Natural killer cell treated with Interleukin-12 subunit alpha and Interleukin-12 subunit beta and Interleukin-15 and Interleukin-18, amount 100 ng/mL, for 72 hours (primary cell): ENCODE measurements around the gene DDR1. TPM values are rescaled to one million over a fixed set of nuclear protein-coding genes. Genes with fewer than 3 reads are reported as not detected.
A peak's percentile ranks its signal among the peaks of the same experiment; 100 is the strongest.
"Not testable (repeated sequence)": the region's sequence is repeated elsewhere in the genome, so short reads cannot be mapped to it uniquely, and the experiment has no call there.

Experiments
- ATAC-seq, 2 donors: fragments of 150-1000 bp; cut with Tn5 transposase in 1 of 2; sonication (Bioruptor Pico), chemical (Tn5 transposase) in 1 of 2; 2 replicates each; pipeline ENCODE4 v1.10.0; 2021
- DNase-seq: peaks from one replicate; pipeline ENCODE4 v3.0.0; 2022; ENCODE audit warnings: low spot score
- H3K27ac Mint-ChIP-seq, 2 donors: 1 replicate in 1 of 2; 2 replicates in 1 of 2; pipeline ENCODE4 v1.8.0; 2022; ENCODE audit warnings: mixed read lengths in 2 of 2, mild to moderate bottlenecking in 1 of 2, moderate library complexity in 1 of 2
- H3K27me3 Mint-ChIP-seq, 2 donors: 1 replicate in 1 of 2; 2 replicates in 1 of 2; pipeline ENCODE4 v1.8.0; 2022; ENCODE audit warnings: mixed read lengths in 2 of 2
- H3K36me3 Mint-ChIP-seq: one replicate; pipeline ENCODE4 v1.8.0; 2022; ENCODE audit warnings: mixed read lengths
- H3K4me1 Mint-ChIP-seq, 2 donors: 1 replicate in 1 of 2; 2 replicates in 1 of 2; pipeline ENCODE4 v1.8.0; 2022; ENCODE audit warnings: low read depth in 2 of 2, mixed read lengths in 2 of 2, mild to moderate bottlenecking in 1 of 2
- H3K4me3 Mint-ChIP-seq: one replicate; pipeline ENCODE4 v1.8.0; 2022; ENCODE audit warnings: mixed read lengths
- H3K9me3 Mint-ChIP-seq: 2 replicates; pipeline ENCODE4 v1.8.0; 2022; ENCODE audit warnings: mixed read lengths
- total RNA-seq, 2 donors: library from RNA; stranded (reverse); gene quantifications; one replicate each; pipeline ENCODE4 v1.2.3, GENCODE V29; 2022

The DDR1 gene
- total RNA-seq, 2 donors from 2014 or later, result 2.9 to 7.4 TPM

GRCh38 chr6:30862156-30862875 is 22.0 kb upstream of the DDR1 start:
- no peak overlapping the region for H3K4me3 Mint-ChIP-seq
- peaks cover 6% of the 10 kb centered on the region for H3K36me3 Mint-ChIP-seq
- H3K27ac Mint-ChIP-seq, result peak overlapping the region in 1 of 2 donors; percentile 65
- H3K27me3 Mint-ChIP-seq, result peaks cover 0 to 6% of the 10 kb centered on the region in 2 donors
- ATAC-seq, result no peak
- H3K9me3 Mint-ChIP-seq, result peaks cover 7% of the 10 kb centered on the region
- peaks cover 0 to 13% of the 10 kb centered on the region in 2 donors for H3K4me1 Mint-ChIP-seq
- no peak for DNase-seq

GRCh38 chr6:30864325-30864724 is 20.0 kb upstream of the DDR1 start:
- ATAC-seq, result no peak
- no peak for DNase-seq
- Mint-ChIP-seq H3K4me3 (no peak overlapping the region), H3K9me3 (peaks cover 6% of the 10 kb centered on the region), H3K4me1 (peaks cover 0 to 13% of the 10 kb centered on the region in 2 donors), H3K36me3 (peaks cover 13% of the 10 kb centered on the region), H3K27me3 (peaks cover 0 to 3% of the 10 kb centered on the region in 2 donors), H3K27ac (no peak overlapping the region)

- H3K27me3 Mint-ChIP-seq, H3K4me3 Mint-ChIP-seq, H3K27ac Mint-ChIP-seq, ATAC-seq, DNase-seq: not testable (repeated sequence)
- Mint-ChIP-seq H3K36me3 (peaks cover 25% of the 10 kb centered on the region), H3K9me3 (peaks cover 16% of the 10 kb centered on the region), H3K4me1 (peaks cover 10 to 12% of the 10 kb centered on the region in 2 donors)
Observed at GRCh38 chr6:30869241-30869749, 15.0 kb upstream of the DDR1 start.

- no peak for ATAC-seq
- Mint-ChIP-seq H3K4me1 (peaks cover 10 to 12% of the 10 kb centered on the region in 2 donors), H3K9me3 (peaks cover 16% of the 10 kb centered on the region), H3K27me3 (no peaks in the 10 kb centered on the region), H3K36me3 (peaks cover 25% of the 10 kb centered on the region), H3K27ac (peak overlapping the region in 1 of 2 donors; percentile 36), H3K4me3 (no peak overlapping the region)
- no peak for DNase-seq
Observed at GRCh38 chr6:30870546-30870945, 13.8 kb upstream of the DDR1 start.

GRCh38 chr6:30871592-30872183 is 12.6 kb upstream of the DDR1 start:
- peaks cover 16% of the 10 kb centered on the region for H3K9me3 Mint-ChIP-seq
- H3K4me1 Mint-ChIP-seq, result peaks cover 10 to 15% of the 10 kb centered on the region in 2 donors
- no peak for ATAC-seq
- peak overlapping the region in 1 of 2 donors; percentile 18 for H3K27ac Mint-ChIP-seq
- peaks cover 25% of the 10 kb centered on the region for H3K36me3 Mint-ChIP-seq
- DNase-seq, result no peak
- H3K4me3 Mint-ChIP-seq, result no peak overlapping the region
- H3K27me3 Mint-ChIP-seq, result no peaks in the 10 kb centered on the region

GRCh38 chr6:30873137-30873640 is 11.1 kb upstream of the DDR1 start:
- Mint-ChIP-seq H3K4me1 (peaks cover 19 to 24% of the 10 kb centered on the region in 2 donors), H3K27ac (no peak overlapping the region), H3K4me3 (no peak overlapping the region), H3K27me3 (no peaks in the 10 kb centered on the region), H3K9me3 (peaks cover 16% of the 10 kb centered on the region), H3K36me3 (peaks cover 25% of the 10 kb centered on the region)
- DNase-seq, result no peak
- ATAC-seq, result no peak

GRCh38 chr6:30873795-30874194 is 10.5 kb upstream of the DDR1 start:
- H3K27me3 Mint-ChIP-seq, DNase-seq, ATAC-seq, H3K27ac Mint-ChIP-seq, H3K4me3 Mint-ChIP-seq: not testable (repeated sequence)
- Mint-ChIP-seq H3K9me3 (peaks cover 16% of the 10 kb centered on the region), H3K4me1 (peaks cover 19 to 26% of the 10 kb centered on the region in 2 donors), H3K36me3 (peaks cover 24% of the 10 kb centered on the region)

- H3K27ac Mint-ChIP-seq, result peak overlapping the region in 1 of 2 donors; percentile 48
- H3K4me3 Mint-ChIP-seq, result no peak overlapping the region
- H3K36me3 Mint-ChIP-seq, result peaks cover 14% of the 10 kb centered on the region
- H3K9me3 Mint-ChIP-seq, result peaks cover 10% of the 10 kb centered on the region
- ATAC-seq (no peak), DNase-seq (no peak)
- no peaks in the 10 kb centered on the region for H3K27me3 Mint-ChIP-seq
- H3K4me1 Mint-ChIP-seq, result peaks cover 19 to 26% of the 10 kb centered on the region in 2 donors
Observed at GRCh38 chr6:30875244-30876038, 8.9 kb upstream of the DDR1 start.

GRCh38 chr6:30876039-30876730 is 8.1 kb upstream of the DDR1 start:
- H3K36me3 Mint-ChIP-seq, result peaks cover 8% of the 10 kb centered on the region
- ATAC-seq, result no peak
- no peak overlapping the region for H3K4me3 Mint-ChIP-seq
- H3K9me3 Mint-ChIP-seq, result peaks cover 6% of the 10 kb centered on the region
- DNase-seq, result no peak
- no peaks in the 10 kb centered on the region for H3K27me3 Mint-ChIP-seq
- peak overlapping the region in 1 of 2 donors; percentile 81 for H3K27ac Mint-ChIP-seq
- H3K4me1 Mint-ChIP-seq, result peaks cover 15 to 20% of the 10 kb centered on the region in 2 donors

GRCh38 chr6:30877419-30878262 is 6.7 kb upstream of the DDR1 start:
- Mint-ChIP-seq H3K4me1 (peaks cover 9 to 14% of the 10 kb centered on the region in 2 donors), H3K9me3 (no peaks in the 10 kb centered on the region), H3K36me3 (no peaks in the 10 kb centered on the region), H3K4me3 (peak overlapping the region; percentile 66), H3K27me3 (no peaks in the 10 kb centered on the region), H3K27ac (peak overlapping the region; percentile 65 to 81)
- DNase-seq (peak; percentile 81), ATAC-seq (peak; percentile 85 to 88)

- peak overlapping the region; percentile 43 to 73 for H3K27ac Mint-ChIP-seq
- ATAC-seq (no peak), DNase-seq (no peak)
- H3K27me3 Mint-ChIP-seq, result peaks cover 0 to 6% of the 10 kb centered on the region in 2 donors
- H3K9me3 Mint-ChIP-seq, result no peaks in the 10 kb centered on the region
- H3K4me3 Mint-ChIP-seq, result no peak overlapping the region
- no peaks in the 10 kb centered on the region for H3K36me3 Mint-ChIP-seq
- H3K4me1 Mint-ChIP-seq, result peaks cover 18 to 21% of the 10 kb centered on the region in 2 donors
Observed at GRCh38 chr6:30879684-30880427, 4.5 kb upstream of the DDR1 start.
